DMS153 (cell line): Measurements from ENCODE around the gene ARHGEF3.

ENCODE experiments used
- DNase-seq: peaks from one replicate; lab custom pipeline; 2025; lab: John Stamatoyannopoulos, UW

ARHGEF3 gene

DNA sequence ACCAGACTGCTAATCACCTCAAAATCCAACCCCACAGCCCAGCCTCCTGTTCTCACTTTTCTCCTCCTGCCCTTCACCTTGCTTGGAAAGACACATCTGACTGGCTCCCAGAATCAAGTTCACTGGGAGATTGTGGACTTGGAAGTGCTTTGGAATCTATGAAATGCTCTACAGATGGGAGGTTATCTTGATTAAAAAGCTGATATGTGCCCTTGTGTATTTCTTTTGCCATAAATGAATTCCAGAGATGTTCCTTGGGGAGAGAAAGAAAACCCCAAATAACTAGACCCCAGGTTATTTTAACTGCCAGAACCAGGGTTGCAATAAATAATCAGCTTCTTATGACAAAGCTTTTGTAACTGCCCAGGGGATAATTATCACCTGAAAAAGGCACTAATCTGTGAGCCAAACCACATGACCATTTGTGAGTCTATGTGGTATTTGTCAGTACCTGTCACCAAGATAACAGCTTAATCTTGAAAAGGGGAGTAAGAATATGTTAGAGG, 21.7 kb upstream of the ARHGEF3 start:
- no peak for DNase-seq

DNA sequence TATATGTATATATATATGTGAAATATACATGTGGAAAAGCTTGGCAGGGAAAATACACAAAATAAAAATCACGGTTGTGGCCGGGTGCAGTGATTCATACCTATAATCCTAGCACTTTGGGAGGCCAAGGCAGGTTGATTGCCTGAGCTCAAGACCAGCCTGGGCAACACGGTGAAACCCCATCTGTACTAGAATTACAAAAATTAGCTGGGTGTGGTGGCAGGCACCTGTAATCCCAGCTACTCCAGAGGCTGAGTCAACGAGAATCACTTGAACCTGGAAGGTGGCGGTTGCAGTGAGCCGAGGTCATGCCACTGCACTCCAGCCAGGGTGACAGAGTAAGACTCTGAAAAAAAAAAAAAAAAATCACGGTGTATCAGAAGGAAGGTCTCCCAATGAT, 20.8 kb upstream of the ARHGEF3 start:
- no peak for DNase-seq

DNA sequence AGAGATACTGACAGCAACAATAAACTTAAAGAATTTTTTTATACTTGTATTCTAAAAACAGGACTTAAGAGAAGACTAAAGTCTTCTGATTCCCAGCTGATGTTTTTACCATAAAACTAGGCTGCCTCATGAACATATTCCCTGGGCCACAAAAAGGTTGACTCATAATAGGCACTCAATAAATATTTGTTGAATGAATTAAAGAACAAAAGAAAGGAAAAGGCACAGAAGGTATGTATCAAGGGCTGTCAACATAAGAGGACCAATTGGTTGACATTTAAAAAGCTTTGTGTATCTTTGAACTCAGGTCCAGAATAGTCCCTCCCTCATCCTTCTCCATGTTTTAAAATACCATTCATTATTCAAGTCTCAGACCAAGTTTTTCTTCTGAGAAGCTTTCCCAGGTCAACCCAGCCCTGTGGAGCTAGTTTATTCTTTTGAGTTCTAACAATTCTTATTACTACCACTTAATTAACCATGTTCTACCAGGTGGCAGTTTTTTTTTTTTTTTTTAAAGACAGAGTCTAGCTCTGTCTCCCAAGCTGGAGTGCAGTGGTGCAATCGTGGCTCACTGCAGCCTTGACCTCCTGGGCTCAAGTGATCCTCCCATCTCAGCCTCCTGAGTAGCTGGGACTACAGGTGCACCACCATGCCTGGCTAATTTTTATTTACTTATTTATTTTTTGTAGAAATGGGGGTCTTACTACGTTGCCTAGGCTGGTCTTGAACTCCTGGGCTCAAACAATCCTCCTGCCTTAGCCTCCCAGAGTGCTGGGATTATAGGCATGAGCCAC, 17.5 kb upstream of the ARHGEF3 start:
- DNase-seq = peak; percentile 60

DNA sequence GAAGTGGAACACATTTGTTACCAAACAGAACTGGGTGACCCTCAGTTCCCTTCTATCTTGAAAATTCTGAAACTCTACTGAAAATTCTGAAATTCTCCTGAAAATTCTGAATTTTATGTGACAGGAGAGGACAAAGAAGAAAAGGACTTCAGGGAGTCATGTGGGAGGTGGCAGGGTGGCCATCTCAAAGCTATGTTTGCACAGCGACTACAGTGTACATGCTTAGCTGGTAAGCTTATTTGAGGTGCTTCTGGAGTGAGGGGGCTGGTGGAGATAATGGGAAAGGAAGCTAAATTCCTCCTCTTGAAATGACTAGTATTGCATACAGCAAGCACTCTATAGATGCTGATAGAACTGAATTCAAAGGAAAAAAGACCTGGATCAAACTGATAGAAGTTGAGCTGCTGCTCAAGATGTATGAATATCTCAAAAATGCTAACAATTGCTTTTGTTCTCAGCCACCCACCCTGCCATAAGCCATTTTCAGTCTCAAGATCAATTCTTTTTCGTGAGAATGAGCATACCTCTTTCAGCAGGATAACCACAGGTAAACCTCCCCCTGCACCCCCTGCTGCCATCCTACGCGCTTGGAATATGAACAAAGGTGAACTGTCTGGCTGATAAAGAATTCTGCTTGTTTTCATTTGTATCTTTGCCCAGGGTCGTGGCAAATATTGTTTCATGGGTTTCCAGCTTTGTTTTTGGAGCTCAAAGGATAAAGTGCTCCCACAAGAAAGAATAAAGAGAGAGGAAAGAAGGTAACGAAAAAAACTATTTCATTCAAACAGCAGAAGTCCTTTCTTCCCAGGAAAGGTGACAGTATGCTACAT, 16.6 kb upstream of the ARHGEF3 start:
- no peak for DNase-seq

DNA sequence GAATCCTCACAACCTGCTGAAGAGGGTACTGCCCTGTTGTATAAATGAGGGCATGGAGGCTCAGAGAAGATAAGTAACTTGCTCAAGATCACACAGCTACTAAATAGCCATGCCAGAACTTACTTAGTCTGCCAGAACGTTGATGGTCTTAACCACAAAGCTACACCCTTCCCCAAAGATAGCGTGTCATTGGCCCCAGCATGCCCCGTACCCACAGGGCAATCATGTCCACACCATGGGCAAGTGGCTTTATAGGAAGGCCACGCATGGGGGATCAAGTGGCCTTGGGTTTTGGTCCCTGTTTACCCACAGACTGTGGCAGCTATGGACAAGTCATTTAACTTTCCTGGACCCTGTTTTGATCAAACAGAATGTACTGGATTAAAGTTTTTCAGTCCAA, 15.9 kb upstream of the ARHGEF3 start:
- no peak for DNase-seq

DNA sequence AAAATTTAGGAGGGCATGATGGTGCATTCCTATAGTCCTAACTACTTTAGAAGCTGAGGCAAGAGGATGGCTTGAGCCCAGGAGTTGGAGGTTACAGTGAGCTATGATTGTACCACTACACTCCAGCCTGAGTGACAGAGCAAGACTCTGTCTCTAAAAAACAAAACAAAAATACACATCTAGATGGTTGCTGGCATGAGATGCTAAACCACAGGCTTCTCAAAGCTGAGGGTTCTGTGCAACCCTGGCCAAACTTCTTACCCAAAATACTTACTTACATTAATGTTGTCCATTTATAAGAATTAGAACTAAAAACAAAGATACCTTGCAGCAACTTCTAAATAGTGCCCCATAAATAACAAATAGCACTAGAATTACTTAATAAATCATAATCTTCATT, 14.3 kb upstream of the ARHGEF3 start:
- DNase-seq = no peak

DNA sequence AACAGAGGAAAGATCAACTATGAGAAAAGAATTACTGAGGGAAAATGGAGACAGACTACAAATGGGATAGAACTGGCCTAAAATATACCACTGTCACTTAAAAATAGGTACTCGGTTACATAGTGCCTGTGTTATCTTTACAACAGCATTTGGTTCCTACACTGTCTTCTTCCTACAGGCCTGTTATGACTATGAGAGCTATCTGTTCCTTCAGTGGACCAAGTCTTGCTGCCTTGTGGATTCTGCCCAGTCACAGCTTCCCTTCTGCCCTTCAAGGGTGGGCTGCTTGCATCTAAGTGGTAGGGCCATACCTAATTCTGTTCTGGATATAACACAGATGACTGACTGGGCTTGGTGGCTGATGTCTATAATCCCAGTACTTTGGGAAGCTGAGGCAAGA, 13.8 kb upstream of the ARHGEF3 start:
- no peak for DNase-seq

DNA sequence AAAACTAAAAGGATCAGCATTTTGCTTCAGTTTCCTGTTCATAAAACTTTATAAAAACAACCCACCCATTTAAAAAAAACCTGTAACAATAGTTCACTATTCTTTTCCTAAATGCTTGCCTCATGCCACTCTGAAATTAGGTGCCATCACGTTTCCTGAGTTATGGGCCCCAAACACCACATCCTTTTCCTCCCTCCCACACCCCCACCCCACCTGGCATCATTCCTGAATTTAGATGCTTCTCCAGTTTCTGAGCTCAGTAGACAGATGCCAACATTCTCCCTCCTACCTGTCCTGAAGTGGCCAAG, 11.9 kb upstream of the ARHGEF3 start:
- DNase-seq = no peak

DNA sequence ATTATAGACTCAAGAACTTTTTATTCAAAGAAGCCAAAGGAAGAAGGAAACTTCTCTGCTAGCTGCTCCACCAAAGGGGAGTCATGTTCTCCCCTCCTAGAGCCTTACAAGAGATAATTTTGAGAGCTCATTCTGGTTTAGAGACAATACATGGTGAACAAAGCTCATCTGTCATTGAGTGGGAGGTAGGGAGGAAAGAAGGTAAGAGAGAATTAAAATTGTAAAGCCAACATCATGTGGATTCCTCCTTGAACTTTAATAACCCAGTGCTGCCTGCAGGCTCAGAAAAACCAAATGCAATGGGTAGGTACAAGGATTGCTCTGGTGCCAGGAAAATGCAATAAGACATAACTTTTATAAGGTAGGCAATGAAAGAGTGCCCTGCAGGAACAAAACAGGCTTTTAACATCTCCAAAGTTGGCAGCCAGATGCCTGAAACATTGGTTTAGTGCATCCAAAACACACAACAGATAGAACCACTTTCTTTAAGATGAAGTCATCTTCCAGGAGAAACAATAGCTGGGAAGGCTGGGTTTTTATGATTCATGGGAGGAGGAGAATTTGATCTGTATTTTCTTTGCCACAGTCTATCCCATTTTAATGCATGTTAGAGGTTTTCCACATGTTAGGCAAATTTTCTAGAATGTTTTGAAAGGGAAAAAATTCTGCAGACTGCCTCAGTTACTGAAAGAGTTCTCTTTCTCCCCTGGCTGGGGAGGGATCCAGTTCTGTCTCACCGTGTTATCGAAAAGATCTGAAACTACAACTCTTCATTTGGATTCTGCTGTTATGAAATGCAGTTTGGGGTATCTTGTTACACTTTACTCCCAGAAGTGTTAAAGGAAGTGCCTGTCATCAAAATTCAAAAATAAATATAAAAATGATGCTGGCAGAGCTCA, 11.3 kb upstream of the ARHGEF3 start:
- no peak for DNase-seq

DNA sequence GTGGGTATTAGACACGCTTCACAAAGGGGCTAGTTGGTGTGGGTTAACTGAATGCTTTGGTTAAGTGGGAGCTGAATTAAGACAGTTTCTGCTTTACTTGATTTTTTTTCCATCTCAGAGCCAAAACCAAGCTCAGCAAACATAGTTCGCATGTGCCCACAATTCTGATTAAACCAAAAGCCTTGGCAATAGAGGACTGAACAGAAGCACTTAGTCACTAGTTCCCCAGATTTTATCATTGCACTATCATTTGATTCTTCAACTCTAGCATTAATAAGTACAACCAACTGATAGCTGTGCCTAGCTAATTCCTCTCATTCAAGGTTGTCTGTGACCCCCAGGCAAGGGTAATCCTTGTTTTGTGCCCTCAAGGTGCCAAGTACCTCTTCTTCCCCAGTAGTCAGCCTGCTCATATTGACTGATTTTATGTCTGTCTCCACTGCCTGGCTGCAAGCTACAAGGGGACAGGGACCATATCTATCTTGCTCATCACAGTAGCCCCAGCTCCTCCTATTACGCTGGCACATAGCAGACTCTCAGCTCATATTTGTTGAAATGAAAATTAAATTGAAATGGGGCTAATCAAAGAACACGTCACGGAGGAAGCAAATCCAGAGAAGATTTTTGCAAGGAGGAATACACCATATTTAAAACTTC, 9.9 kb upstream of the ARHGEF3 start:
- DNase-seq = no peak

DNA sequence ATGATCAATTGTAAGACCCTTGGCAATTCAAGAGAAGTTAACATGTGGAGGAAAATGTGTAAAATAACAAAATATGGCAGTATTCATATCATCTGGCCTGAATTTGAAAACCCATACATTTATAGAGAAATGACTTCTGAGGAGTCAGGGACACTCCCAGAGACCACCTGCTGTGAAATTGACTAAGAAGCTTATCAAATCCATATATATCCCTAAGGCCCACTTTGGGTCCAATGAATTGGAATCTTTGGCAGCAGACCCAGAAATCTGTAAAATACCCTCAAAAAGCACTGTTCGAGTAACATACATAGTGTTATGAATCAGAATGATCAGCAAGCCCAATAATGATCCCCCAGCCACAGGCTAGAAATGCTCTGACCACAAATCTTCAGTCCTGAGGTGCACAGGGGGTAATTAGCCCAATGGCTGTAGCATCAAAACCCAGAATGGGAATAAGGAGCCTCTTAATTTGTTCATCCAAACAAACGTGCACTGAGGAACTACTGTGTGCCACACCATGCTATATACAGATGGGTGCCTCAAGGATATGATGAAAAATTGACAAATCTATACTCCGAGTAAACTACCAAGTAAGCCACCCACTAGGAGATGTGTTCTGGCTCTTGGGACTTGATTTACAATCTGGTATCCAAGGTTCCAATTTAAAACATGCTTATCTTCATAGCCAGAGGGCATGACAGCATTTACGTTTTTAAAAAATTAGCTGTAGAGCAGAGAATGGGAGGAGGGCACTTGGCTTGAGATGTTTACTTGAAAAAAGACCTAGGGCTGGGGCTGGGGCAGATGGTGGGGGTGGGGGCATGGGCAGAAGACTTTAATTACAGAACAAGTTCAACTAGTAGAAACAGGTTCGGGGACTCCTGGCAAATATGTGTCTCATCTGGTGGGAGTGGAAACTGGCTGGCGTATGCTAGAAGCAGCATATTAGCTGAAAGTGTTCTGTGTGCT, 9.1 kb upstream of the ARHGEF3 start:
- no peak for DNase-seq

DNA sequence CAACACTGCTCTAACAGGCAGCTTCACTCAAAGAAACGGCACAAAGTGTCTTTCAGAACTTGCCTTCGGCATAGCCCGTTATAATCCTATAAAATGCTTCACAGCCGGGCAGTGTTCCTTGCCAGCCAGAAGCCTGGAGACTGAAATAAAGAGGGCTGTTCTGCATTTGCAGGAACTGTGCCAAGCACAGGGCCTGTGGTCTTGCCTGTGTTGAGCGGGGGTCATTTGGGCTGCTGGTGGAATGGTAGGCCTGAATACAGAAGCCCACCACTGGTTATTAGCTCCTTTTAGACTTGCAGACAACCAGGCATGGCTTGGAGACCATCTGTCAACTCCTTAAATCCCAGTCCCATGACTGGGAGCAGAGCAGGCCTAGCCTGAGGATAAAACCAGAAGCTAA, 4.7 kb upstream of the ARHGEF3 start:
- DNase-seq = no peak

DNA sequence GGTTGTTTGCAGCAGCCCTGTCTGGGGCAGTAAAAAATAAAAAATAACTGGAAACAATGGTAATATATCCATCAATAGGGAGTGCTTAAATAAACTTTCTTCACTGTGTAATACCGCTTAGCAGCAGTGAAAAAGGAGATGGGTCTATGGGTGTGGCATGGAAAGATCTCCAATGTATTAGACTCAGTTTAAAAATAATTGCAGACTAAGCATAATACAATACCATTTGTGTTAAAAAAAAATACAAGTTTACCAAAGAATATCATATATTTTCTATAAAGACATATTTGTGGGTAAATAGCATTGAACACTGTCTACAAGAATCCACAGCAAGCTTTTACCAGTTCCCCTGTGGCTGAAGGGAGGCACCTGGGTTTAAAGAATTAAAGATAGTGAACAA, 1.0 kb upstream of the ARHGEF3 start:
- DNase-seq = no peak

DNA sequence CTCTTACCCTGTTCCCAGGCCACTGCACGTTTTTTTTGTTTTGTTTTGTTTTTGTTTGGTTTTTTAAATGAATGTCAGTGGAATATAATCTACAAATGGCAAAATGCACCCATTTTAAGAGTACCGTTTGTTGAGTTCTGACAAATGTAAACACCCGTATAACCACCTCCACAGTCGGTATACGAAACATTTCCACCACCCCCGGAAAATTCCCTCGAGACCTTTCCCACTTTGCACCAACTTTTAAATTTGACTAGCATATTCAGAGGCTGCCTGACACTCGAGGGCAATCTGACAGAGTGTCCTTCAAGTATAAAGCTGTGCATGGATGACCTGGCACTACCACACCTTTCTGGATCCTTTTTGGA, 613 bp upstream of the ARHGEF3 start:
- DNase-seq = no peak

DNA sequence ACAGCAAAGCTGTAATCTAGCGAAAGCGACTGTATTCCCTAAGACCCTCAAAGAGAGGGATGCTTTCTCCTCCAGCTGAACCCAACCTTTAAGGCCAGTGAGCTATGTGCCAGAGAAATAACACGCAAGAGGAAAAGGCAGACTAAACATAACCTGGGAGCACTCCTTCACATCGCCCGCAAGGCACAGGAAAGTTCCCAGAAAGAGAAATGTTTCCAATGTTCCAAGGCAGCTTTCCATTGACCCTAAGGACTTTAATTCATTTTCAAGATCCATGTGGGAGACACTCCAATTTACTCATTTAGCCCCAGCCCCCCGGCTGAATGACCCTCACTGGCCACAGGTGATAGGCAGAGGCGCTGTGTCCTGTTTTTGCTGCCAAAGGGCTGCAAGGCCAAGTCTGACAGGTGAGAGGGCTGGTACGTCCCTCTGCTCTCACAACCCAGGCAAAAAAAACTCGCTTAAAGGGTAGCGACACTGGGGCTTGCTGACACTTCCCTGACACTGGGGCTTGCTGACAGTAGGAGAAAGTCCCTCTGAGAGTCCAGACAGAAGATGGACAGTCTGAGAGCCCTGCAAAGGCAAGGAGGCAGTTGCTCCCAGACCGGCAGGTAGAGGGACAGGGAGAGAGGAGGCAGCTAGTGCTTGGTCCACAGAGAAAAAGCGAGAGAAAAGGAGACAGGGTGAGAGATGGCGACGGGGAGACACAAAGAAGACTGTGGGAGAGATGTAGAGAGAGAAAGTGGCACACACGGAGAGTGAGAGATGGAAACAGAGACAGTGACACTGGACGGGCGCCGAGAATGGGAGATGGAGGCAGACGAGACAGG, 702 bp downstream of the ARHGEF3 start:
- no peak for DNase-seq

DNA sequence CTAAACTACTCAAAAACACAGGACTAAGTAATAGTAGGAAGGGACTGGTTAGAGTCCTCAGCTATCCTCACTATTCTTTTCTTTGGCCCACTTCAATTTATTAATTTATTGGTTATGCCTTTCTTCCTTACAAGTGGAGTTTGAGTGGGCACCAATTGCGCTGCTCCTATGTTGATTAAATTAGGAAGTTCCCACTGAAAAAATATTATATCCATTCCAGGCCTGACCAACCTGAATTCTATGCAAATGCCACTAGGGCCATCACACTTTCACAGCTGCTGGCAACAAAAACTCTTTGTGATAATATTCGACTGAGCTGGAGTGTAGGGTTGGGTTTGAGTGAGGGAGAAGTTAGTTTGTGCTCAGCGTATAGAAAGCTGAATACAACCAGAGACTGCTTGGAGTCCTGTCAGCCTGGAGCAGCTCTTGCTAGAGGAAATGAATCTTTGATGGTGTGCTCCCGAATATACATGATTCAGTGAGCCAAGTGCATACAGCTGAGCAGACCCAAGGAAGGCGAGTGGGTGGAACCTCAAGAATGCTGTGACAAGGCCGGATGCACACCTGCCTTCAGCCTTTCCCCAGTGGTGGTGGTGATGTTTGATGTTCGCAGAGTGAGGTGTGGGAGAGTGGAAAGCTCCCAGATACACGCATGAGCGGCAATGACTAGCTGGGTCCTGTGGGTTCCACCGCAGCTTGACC, 1.5 kb downstream of the ARHGEF3 start:
- DNase-seq = no peak

DNA sequence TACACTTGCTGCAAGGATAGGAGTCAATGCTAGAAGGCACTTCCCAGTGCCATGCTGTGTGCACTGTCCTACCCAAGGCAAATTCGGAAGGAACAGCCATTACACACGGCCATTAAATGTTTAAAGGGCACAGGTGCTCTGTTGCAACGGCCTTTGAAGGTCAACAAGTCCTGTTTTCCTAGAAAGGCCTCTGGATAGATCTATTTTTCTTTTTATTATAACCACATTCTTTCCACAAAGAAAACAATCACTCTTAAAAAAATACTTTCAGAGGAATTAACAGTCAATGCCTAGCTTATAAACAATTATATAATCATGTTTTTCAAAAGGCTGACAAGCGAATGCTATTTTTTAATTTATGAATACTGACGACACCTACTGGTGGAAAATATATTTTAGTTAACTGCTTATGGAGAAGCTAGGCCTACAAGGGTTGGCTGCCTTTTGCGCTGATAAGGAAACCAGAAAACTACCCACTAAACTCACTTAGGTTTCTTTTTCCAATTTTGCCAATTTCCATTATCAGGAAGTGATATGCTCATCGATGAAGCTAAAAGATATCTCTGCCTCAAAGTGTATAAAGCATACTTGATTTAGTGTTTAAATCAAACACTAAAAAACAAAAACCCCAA, 2.4 kb downstream of the ARHGEF3 start:
- DNase-seq = no peak

DNA sequence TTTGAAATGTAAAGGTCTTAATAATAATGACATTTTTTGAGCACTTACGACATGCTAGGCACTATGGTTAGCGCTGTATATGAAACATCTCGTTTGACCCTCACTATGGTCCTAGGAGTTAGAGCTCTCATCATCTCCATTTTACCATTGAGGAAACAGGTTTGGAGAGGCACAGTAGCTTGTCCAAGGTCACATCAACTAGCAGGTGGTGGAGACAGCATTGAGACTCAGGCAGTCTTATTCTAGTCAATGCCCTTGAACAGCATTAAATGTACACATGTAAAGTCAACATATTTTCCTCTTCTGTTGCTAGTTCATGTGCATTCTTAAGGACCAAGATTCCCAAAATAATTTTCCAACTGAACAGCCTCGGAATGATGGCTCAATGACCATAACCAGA, 4.8 kb downstream of the ARHGEF3 start:
- no peak for DNase-seq

DNA sequence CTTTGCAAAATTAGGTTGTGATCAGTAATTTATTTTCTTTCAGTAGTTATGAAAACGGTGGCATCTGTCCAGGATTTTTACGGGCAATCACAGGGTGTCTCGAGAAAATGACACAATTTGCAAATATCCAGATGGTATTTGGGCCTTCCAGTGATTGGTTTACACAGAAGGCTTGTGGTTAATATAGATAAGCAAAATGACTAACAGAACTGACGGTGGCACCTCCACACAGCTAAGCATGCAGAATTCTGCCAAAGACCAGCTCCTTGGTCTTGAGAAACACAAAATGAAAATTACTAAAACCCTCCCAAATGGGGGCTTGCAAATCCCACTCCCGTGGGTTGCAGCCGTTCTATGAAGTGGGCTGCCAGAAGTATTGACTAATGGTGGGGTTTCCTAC, 5.5 kb downstream of the ARHGEF3 start:
- no peak for DNase-seq
